PC-3 (cell line): Measurements from ENCODE around the gene METTL8.

Experiments
- EZH2 ChIP-seq: fragments of 300-600 bp; sonication (generic); IDR thresholded peaks from one replicate; pipeline ENCODE4 v1.6.1; 2017; ENCODE audit warnings: antibody characterized with exemption, mild to moderate bottlenecking, low read length; ENCODE audit not compliant: unreplicated experiment
- EZH2phosphoT487 ChIP-seq: fragments of 300-600 bp; sonication (generic); IDR thresholded peaks from 2 replicates; pipeline ENCODE4 v1.6.1; 2018; ENCODE audit warnings: mild to moderate bottlenecking, antibody characterized with exemption, low read length, borderline replicate concordance
- TF ChIP-seq, protein P1 (sequence below): fragments of 300-600 bp; sonication (generic); conservative IDR thresholded peaks from 2 replicates; pipeline ENCODE4 v1.5.1; 2017; ENCODE audit warnings: antibody characterized with exemption, low read depth, mild to moderate bottlenecking, low read length

DNA sequence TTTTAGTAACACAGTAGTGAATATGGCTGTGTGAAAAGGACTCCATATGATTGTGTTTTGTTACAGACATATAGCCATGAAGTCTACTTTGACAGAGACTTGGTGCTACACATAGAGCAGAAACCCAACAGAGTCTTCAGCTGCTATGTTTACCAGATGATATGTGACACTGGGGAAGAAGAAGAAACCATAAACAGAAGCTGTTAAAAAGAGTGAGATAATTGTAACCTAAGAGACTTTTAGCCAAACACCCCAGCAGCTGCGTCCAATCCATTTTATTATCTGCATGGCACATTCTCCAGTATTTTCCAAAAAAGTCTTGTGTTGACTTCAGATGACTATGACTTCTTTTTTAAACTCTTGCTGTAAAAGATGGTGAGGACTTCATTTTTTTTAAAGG, 47.1 kb upstream of the METTL8 start:
- TF ChIP-seq EZH2, result no peak
- TF ChIP-seq, protein P1, sequence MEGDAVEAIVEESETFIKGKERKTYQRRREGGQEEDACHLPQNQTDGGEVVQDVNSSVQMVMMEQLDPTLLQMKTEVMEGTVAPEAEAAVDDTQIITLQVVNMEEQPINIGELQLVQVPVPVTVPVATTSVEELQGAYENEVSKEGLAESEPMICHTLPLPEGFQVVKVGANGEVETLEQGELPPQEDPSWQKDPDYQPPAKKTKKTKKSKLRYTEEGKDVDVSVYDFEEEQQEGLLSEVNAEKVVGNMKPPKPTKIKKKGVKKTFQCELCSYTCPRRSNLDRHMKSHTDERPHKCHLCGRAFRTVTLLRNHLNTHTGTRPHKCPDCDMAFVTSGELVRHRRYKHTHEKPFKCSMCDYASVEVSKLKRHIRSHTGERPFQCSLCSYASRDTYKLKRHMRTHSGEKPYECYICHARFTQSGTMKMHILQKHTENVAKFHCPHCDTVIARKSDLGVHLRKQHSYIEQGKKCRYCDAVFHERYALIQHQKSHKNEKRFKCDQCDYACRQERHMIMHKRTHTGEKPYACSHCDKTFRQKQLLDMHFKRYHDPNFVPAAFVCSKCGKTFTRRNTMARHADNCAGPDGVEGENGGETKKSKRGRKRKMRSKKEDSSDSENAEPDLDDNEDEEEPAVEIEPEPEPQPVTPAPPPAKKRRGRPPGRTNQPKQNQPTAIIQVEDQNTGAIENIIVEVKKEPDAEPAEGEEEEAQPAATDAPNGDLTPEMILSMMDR, result no peak
- TF ChIP-seq EZH2phosphoT487, result no peak
